ENCODE results near the gene MAP1B. TPM values are rescaled to one million over a fixed set of nuclear protein-coding genes. Genes with fewer than 3 reads are reported as not detected.

MAP1B gene
- total RNA-seq: 22.4 TPM

DNA sequence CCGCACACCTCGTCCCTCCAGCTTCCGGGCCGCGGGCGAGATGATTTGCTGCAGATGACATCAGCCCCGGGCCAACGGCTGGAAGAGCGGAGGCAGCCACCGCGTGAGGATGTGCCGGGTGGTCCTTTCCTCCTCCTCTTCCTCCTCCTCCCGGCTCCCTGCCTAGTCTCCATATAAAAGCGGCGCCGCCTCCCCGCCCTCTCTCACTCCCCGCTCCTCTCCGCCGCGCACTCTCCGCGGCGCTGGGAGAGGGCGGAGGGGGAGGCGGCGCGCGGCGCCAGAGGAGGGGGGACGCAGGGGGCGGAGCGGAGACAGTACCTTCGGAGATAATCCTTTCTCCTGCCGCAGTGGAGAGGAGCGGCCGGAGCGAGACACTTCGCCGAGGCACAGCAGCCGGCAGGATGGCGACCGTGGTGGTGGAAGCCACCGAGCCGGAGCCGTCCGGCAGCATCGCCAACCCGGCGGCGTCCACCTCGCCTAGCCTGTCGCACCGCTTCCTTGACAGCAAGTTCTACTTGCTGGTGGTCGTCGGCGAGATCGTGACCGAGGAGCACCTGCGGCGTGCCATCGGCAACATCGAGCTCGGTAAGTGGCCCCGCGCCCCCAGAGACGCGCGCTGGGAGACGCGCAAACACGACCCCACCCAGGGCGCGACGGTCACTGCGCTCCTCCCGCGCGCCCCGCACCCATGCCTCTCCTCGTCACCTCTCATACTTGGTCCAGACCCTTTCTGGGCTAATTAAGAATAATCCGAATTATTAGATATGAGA, at the start of gene MAP1B:
Gene MAP1B (plus strand): TSS at position 345 of the 770 bp plus-strand sequence. CDS start 57 bp downstream, at position 402.
- H3K27me3 ChIP-seq (ENCODE audit: control insufficient read depth in 3 of 3, insufficient read depth in 3 of 3, low read length in 3 of 3): peaks cover 4 to 24% (median 16%) of the 10 kb centered on the region in 3 donors
- peaks cover 0 to 15% (median 11%) of the 10 kb centered on the region in 3 donors for H3K4me1 ChIP-seq (ENCODE audit: control insufficient read depth in 3 of 3, insufficient read depth in 3 of 3, low read length in 3 of 3)
- peaks cover 0 to 4% (median 0%) of the 10 kb centered on the region in 3 donors for H3K9me3 ChIP-seq (ENCODE audit: control insufficient read depth in 3 of 3, low read length in 3 of 3)
- peak within 1 kb of the TSS; percentile 74 to 76 (median 76) for H3K4me3 ChIP-seq (ENCODE audit: low read length in 3 of 3)
- H3K27ac ChIP-seq (ENCODE audit: low read depth, low read length): peak within 1 kb of the TSS; percentile 65
- H3K9ac ChIP-seq (ENCODE audit: low read depth in 1 of 3, low read length in 3 of 3): peak within 1 kb of the TSS; percentile 66 to 76 (median 76)
- H3K36me3 ChIP-seq (ENCODE audit: control insufficient read depth in 3 of 3, insufficient read depth in 3 of 3, low read length in 3 of 3): no peaks in the 10 kb centered on the region

DNA sequence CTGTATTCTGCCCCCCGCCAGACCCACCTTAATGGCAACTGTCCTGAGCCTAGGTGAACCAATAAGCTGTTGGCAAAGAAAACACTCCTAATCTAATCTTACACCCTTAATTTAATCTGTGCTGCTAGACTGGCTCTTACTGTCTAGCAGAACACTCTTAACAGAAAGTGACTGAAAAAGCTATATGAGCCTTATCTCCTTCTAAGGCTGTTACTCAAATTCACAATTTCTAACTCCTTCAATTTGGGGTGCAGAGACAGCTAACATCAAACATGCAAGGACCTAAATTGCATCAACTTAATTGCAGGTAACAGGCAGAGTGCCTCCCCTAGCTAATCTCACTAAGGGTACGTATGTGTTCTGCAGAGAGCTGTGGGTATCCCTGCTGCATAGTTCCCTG, 49.5 kb upstream of the MAP1B start:
- Histone ChIP-seq H3K4me3 (ENCODE audit: low read length in 3 of 3) (no peak overlapping the region), H3K9ac (ENCODE audit: low read depth in 1 of 3, low read length in 3 of 3) (no peak overlapping the region), H3K27me3 (ENCODE audit: control insufficient read depth in 3 of 3, insufficient read depth in 3 of 3, low read length in 3 of 3) (peaks cover 0 to 9% (median 4%) of the 10 kb centered on the region in 3 donors), H3K27ac (ENCODE audit: low read depth, low read length) (no peak overlapping the region), H3K9me3 (ENCODE audit: control insufficient read depth in 3 of 3, low read length in 3 of 3) (peaks cover 0 to 2% (median 0%) of the 10 kb centered on the region in 3 donors), H3K36me3 (ENCODE audit: control insufficient read depth in 3 of 3, insufficient read depth in 3 of 3, low read length in 3 of 3) (no peaks in the 10 kb centered on the region), H3K4me1 (ENCODE audit: control insufficient read depth in 3 of 3, insufficient read depth in 3 of 3, low read length in 3 of 3) (no peaks in the 10 kb centered on the region)

DNA sequence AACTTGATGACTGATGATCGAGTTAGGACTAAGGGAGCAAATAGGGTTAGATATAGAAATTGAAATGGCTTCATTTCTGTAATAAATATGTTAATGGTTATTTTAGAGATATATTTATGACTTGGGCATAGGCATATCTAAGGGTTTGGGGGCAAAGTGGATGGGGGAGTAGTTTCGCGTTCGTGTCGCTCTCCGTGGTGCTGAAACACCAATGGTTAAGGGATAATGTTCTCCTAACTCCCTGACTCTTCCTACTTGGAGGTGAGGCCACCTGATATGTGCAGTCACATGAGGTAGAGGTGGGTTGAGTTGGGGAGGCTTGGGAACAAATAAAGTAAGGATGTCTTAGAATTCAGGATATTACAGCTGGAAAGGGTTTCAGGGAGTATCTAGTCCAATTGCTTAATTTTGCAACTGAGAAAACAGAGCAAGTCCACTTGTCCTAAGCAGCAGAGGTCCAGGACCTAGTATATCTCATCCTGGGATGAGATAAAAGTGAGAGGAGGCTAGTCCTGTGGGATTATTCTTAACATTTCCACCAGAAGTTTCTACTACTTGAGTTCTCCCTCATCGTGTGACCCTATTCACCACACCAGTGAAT, 44.0 kb upstream of the MAP1B start:
- Histone ChIP-seq H3K27ac (ENCODE audit: low read depth, low read length) (no peak overlapping the region), H3K27me3 (ENCODE audit: control insufficient read depth in 3 of 3, insufficient read depth in 3 of 3, low read length in 3 of 3) (peaks cover 0 to 4% (median 1%) of the 10 kb centered on the region in 3 donors), H3K36me3 (ENCODE audit: control insufficient read depth in 3 of 3, insufficient read depth in 3 of 3, low read length in 3 of 3) (no peaks in the 10 kb centered on the region), H3K9me3 (ENCODE audit: control insufficient read depth in 3 of 3, low read length in 3 of 3) (no peaks in the 10 kb centered on the region), H3K9ac (ENCODE audit: low read depth in 1 of 3, low read length in 3 of 3) (no peak overlapping the region), H3K4me1 (ENCODE audit: control insufficient read depth in 3 of 3, insufficient read depth in 3 of 3, low read length in 3 of 3) (no peaks in the 10 kb centered on the region), H3K4me3 (ENCODE audit: low read length in 3 of 3) (no peak overlapping the region)

DNA sequence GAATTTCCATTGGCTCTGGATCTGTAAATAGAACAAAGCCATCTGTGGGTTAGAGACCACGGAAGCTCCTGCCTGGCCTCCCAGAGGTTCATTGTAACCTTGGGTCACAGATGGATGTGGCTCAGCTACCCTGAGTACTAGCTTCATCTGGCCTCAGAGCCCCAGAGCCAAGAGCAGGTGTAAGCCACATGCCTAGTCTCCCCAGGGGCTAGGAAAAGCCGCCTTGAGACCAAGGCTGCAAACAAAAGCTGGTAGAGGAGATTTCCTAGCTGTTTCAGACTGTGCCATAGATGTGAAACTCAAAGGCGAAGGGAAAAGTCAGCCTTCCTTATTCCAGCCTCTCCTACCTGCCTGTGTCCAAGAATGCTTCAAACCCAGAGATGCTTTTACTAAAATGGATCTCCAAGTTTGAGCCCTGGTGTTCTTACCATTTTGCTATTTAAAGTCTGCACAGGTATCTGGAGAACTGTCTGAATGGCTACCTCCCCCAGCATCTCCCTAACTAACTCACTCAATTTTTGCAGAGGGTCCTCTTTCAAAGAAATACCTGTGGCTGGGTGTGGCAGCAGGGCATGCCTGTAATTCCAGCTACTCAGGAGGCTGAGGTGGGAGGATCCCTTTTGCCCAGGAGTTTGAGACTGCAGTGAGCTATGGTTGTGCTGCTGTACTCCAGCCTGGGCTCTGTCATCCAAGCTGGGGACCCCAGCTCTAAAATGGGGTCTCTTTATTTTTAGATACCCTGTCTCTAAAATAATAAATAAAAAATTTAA, 42.3 kb upstream of the MAP1B start:
- H3K36me3 ChIP-seq (ENCODE audit: control insufficient read depth in 3 of 3, insufficient read depth in 3 of 3, low read length in 3 of 3): no peaks in the 10 kb centered on the region
- no peaks in the 10 kb centered on the region for H3K4me1 ChIP-seq (ENCODE audit: control insufficient read depth in 3 of 3, insufficient read depth in 3 of 3, low read length in 3 of 3)
- no peaks in the 10 kb centered on the region for H3K9me3 ChIP-seq (ENCODE audit: control insufficient read depth in 3 of 3, low read length in 3 of 3)
- H3K4me3 ChIP-seq (ENCODE audit: low read length in 3 of 3): no peak overlapping the region
- no peak overlapping the region for H3K27ac ChIP-seq (ENCODE audit: low read depth, low read length)
- no peak overlapping the region for H3K9ac ChIP-seq (ENCODE audit: low read depth in 1 of 3, low read length in 3 of 3)
- peaks cover 0 to 3% (median 0%) of the 10 kb centered on the region in 3 donors for H3K27me3 ChIP-seq (ENCODE audit: control insufficient read depth in 3 of 3, insufficient read depth in 3 of 3, low read length in 3 of 3)

DNA sequence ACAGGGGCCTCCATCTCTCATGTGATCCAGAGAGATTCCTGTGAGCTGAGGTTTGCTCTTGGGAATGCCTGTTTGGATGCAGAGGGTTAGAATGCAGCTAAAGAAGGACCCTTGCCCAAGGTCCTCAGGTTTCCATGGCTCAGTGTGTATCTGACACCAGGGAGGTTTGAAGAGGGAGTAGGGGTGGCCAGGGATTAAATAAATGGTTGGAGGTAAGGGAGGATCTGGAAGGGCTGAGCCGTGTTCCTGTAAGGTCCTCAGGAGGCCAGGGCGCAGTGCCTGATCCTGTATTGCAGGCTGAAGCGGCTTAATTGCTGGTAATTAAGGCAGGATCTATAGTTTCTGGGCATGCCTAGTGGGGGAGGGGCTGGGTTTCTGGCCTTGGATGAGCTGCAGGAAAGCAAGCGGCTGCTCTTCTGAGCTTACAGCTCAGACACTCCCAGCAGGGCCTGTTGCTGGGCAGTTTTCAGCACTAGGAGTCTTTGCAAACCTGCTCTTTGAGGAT, 41.5 kb upstream of the MAP1B start:
- Histone ChIP-seq H3K36me3 (ENCODE audit: control insufficient read depth in 3 of 3, insufficient read depth in 3 of 3, low read length in 3 of 3) (no peaks in the 10 kb centered on the region), H3K27ac (ENCODE audit: low read depth, low read length) (no peak overlapping the region), H3K27me3 (ENCODE audit: control insufficient read depth in 3 of 3, insufficient read depth in 3 of 3, low read length in 3 of 3) (peaks cover 0 to 3% (median 0%) of the 10 kb centered on the region in 3 donors), H3K9ac (ENCODE audit: low read depth in 1 of 3, low read length in 3 of 3) (no peak overlapping the region), H3K4me3 (ENCODE audit: low read length in 3 of 3) (no peak overlapping the region), H3K9me3 (ENCODE audit: control insufficient read depth in 3 of 3, low read length in 3 of 3) (no peaks in the 10 kb centered on the region), H3K4me1 (ENCODE audit: control insufficient read depth in 3 of 3, insufficient read depth in 3 of 3, low read length in 3 of 3) (no peaks in the 10 kb centered on the region)

DNA sequence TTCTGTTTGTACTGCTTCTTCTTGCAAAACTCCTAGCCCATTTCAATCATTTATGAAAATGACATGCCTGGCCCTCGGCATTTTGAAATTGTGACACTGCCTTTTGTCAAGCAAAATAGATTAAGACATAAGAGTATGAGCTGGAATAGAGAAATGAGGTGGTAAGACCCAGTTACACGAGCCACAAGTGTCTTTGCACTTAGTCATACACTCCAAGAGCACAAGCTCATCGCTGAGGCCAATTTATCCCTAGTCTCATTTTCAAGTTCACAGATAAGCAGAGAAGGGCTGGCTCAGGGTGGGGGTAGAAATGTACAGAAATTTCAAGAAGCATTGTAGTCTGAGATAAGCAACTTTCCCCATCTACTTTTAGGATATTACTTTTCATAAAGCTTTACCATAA, 40.6 kb upstream of the MAP1B start:
- H3K9me3 ChIP-seq (ENCODE audit: control insufficient read depth in 3 of 3, low read length in 3 of 3): no peaks in the 10 kb centered on the region
- H3K36me3 ChIP-seq (ENCODE audit: control insufficient read depth in 3 of 3, insufficient read depth in 3 of 3, low read length in 3 of 3): no peaks in the 10 kb centered on the region
- H3K9ac ChIP-seq (ENCODE audit: low read depth in 1 of 3, low read length in 3 of 3): no peak overlapping the region
- no peak overlapping the region for H3K27ac ChIP-seq (ENCODE audit: low read depth, low read length)
- no peak overlapping the region for H3K4me3 ChIP-seq (ENCODE audit: low read length in 3 of 3)
- no peaks in the 10 kb centered on the region for H3K4me1 ChIP-seq (ENCODE audit: control insufficient read depth in 3 of 3, insufficient read depth in 3 of 3, low read length in 3 of 3)
- peaks cover 0 to 3% (median 0%) of the 10 kb centered on the region in 3 donors for H3K27me3 ChIP-seq (ENCODE audit: control insufficient read depth in 3 of 3, insufficient read depth in 3 of 3, low read length in 3 of 3)

DNA sequence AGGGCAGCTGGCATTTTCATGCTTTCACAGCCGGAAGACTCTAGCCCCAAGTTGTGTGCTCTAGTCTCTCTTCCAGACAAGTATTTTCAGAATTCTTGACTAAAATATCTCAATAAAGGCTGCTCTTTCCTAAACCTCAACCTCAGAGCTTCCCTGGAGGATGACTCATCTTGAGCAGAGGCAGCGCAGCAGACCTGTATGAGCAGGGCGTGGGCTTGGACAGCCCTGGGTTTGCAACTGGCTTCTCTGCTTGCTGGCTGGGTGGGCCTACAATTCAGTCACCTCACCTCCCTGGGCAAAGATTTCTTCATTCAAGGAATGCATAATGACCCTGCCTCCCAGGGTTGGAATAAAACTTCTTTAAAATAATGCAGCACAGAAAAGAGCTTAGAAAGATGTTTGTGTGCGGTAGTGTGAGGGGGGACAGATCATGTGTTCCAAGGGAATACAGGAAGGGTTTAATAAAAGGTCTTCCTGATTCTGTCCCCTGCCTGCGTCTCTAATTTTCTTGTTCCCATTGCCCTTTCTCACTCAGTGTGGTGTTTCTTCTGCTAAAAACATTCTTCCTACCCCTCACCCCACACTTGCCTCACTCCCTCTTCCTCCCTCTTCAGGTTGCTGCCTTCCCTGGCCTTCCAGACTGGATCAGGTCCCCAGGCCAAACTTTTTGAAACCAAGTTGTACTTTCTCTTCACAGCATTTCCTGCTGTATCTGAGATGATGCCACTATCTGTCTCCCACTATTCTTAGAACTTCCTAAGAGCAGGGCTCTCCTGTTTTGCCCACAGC, 39.4 kb upstream of the MAP1B start:
- peaks cover 0 to 3% (median 0%) of the 10 kb centered on the region in 3 donors for H3K27me3 ChIP-seq (ENCODE audit: control insufficient read depth in 3 of 3, insufficient read depth in 3 of 3, low read length in 3 of 3)
- H3K4me1 ChIP-seq (ENCODE audit: control insufficient read depth in 3 of 3, insufficient read depth in 3 of 3, low read length in 3 of 3): no peaks in the 10 kb centered on the region
- H3K36me3 ChIP-seq (ENCODE audit: control insufficient read depth in 3 of 3, insufficient read depth in 3 of 3, low read length in 3 of 3): no peaks in the 10 kb centered on the region
- H3K4me3 ChIP-seq (ENCODE audit: low read length in 3 of 3): no peak overlapping the region
- no peaks in the 10 kb centered on the region for H3K9me3 ChIP-seq (ENCODE audit: control insufficient read depth in 3 of 3, low read length in 3 of 3)
- H3K27ac ChIP-seq (ENCODE audit: low read depth, low read length): no peak overlapping the region
- H3K9ac ChIP-seq (ENCODE audit: low read depth in 1 of 3, low read length in 3 of 3): no peak overlapping the region

DNA sequence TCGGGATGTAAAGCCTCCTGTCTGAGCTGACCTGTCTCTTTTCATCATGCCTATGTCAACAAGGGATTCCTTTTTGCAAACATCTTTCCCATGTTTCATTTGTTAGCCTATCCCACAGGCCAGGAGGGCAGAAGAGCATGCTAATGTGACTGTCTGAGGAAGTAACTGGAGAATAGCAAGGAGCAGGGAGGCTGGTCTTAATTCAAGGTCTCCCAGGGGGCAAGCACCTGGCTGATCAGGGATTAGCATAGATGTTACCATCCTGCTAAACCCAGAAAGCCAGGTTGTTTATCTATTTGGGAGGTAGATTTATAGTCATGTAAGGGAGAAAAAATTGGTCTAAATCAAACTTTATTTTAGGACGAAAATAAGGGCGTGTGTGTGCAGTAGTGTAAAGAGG, 36.7 kb upstream of the MAP1B start:
- Histone ChIP-seq H3K27ac (ENCODE audit: low read depth, low read length) (no peak overlapping the region), H3K4me1 (ENCODE audit: control insufficient read depth in 3 of 3, insufficient read depth in 3 of 3, low read length in 3 of 3) (no peaks in the 10 kb centered on the region), H3K36me3 (ENCODE audit: control insufficient read depth in 3 of 3, insufficient read depth in 3 of 3, low read length in 3 of 3) (no peaks in the 10 kb centered on the region), H3K9ac (ENCODE audit: low read depth in 1 of 3, low read length in 3 of 3) (no peak overlapping the region), H3K9me3 (ENCODE audit: control insufficient read depth in 3 of 3, low read length in 3 of 3) (no peaks in the 10 kb centered on the region), H3K4me3 (ENCODE audit: low read length in 3 of 3) (no peak overlapping the region), H3K27me3 (ENCODE audit: control insufficient read depth in 3 of 3, insufficient read depth in 3 of 3, low read length in 3 of 3) (peaks cover 0 to 3% (median 0%) of the 10 kb centered on the region in 3 donors)

DNA sequence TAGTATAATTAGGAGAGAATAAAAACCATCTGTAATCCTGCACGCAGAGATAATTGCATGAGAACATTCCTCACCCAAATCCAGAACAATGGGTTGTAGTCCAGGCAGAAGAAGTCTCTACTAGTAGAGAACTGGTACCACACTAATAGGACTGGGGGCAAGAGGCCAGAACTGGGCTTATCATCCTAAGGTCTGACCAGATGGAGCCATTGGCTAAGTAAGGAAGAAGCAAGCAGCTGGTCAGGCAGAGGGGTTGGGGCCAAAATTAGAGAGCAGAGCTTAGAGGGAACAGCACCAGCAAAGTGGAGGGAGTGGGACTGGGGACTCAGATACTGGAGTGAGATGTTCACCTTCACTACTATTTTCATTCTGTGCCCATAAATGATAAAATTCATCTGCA, 35.4 kb upstream of the MAP1B start:
- H3K27me3 ChIP-seq (ENCODE audit: control insufficient read depth in 3 of 3, insufficient read depth in 3 of 3, low read length in 3 of 3): peaks cover 0 to 3% (median 0%) of the 10 kb centered on the region in 3 donors
- no peaks in the 10 kb centered on the region for H3K9me3 ChIP-seq (ENCODE audit: control insufficient read depth in 3 of 3, low read length in 3 of 3)
- H3K27ac ChIP-seq (ENCODE audit: low read depth, low read length): no peak overlapping the region
- no peak overlapping the region for H3K4me3 ChIP-seq (ENCODE audit: low read length in 3 of 3)
- H3K9ac ChIP-seq (ENCODE audit: low read depth in 1 of 3, low read length in 3 of 3): no peak overlapping the region
- H3K4me1 ChIP-seq (ENCODE audit: control insufficient read depth in 3 of 3, insufficient read depth in 3 of 3, low read length in 3 of 3): no peaks in the 10 kb centered on the region
- H3K36me3 ChIP-seq (ENCODE audit: control insufficient read depth in 3 of 3, insufficient read depth in 3 of 3, low read length in 3 of 3): no peaks in the 10 kb centered on the region
